Measurements from ENCODE around the gene NDFIP2.

GRCh38 chr13:79492313-79492798 lies 11.4 kb downstream of the NDFIP2 start:
- no peak for TF ChIP-seq FOXM1 (IDR thresholded peaks at IDR 0.05; ENCODE audit: borderline replicate concordance)
- no peak for TF ChIP-seq HDGF (IDR thresholded peaks at IDR 0.05; ENCODE audit: borderline replicate concordance)
- TF ChIP-seq BHLHE40 (IDR thresholded peaks at IDR 0.05; ENCODE audit: borderline replicate concordance), result no peak
- no peak for TF ChIP-seq SUZ12 (IDR thresholded peaks at IDR 0.05)
- peak; percentile 4; the same call in 1 of the 2 replicates for TF ChIP-seq ZNF384 (IDR thresholded peaks at IDR 0.05)
- TF ChIP-seq, protein P1, sequence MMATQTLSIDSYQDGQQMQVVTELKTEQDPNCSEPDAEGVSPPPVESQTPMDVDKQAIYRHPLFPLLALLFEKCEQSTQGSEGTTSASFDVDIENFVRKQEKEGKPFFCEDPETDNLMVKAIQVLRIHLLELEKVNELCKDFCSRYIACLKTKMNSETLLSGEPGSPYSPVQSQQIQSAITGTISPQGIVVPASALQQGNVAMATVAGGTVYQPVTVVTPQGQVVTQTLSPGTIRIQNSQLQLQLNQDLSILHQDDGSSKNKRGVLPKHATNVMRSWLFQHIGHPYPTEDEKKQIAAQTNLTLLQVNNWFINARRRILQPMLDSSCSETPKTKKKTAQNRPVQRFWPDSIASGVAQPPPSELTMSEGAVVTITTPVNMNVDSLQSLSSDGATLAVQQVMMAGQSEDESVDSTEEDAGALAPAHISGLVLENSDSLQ (IDR thresholded peaks at IDR 0.05), result no peak
- TF ChIP-seq SP1 (IDR thresholded peaks at IDR 0.05), result no peak
- no peak for TF ChIP-seq NFRKB (IDR thresholded peaks at IDR 0.05)
- no peak for TF ChIP-seq FOXA1 (IDR thresholded peaks at IDR 0.05)
- TF ChIP-seq ARNT (IDR thresholded peaks at IDR 0.05), result no peak
- no peak for TF ChIP-seq ELF4 (IDR thresholded peaks at IDR 0.05)

All from HEK293T (cell line).